Right lobe of liver (tissue), 6 donors: ENCODE data around the gene CPO. TPM values are rescaled to one million over a fixed set of nuclear protein-coding genes. Genes with fewer than 3 reads are reported as not detected.

Experiments
- ATAC-seq, 4 donors: fragments of 200-7000 bp; cut with Tn5 transposase; one replicate each; pipeline ENCODE4 v1.9.1; 2020; ENCODE audit warnings: mild to moderate bottlenecking in 4 of 4, moderate library complexity in 4 of 4
- DNase-seq, 3 donors: peaks; one replicate each; pipeline ENCODE4 v3.0.0-alpha.2; 2020
- H3K27ac ChIP-seq, 3 donors: fragments of 200-600 bp; one replicate each; pipeline ENCODE4 v1.8.0; 2022
- H3K27me3 ChIP-seq, 2 donors: fragments of 200-600 bp; one replicate each; pipeline ENCODE4 v1.8.0; 2022
- H3K36me3 ChIP-seq, 4 donors: fragments of 200-600 bp; sonication (generic) in 1 of 4; one replicate each; pipeline versions ENCODE4 v1.5.1 to v1.8.0; 2017 to 2022; ENCODE audit warnings: control low read depth in 1 of 4
- H3K4me1 ChIP-seq, 4 donors: fragments of 200-600 bp; sonication (generic) in 1 of 4; one replicate each; pipeline versions ENCODE4 v1.5.1 to v1.8.0; 2017 to 2022; ENCODE audit warnings: control low read depth in 1 of 4
- H3K4me3 ChIP-seq, 3 donors: fragments of 200-600 bp; one replicate each; pipeline ENCODE4 v1.8.0; 2022
- H3K9me3 ChIP-seq, 4 donors: fragments of 200-600 bp; sonication (generic) in 1 of 4; one replicate each; pipeline versions ENCODE4 v1.5.1 to v1.8.0; 2017 to 2022; ENCODE audit warnings: control low read depth in 1 of 4
- POLR2A ChIP-seq: fragments of 450-650 bp; IDR thresholded peaks from one replicate; pipeline ENCODE4 v1.6.1; 2017; ENCODE audit warnings: antibody characterized with exemption, mild to moderate bottlenecking
- WGBS: methylation state at CpG from one replicate; pipeline ENCODE4 v1.1.6; 2018; ENCODE audit warnings: low coverage, low lambda C conversion rate; ENCODE audit not compliant: insufficient coverage; ENCODE audit errors: missing lambda C conversion rate; 5-methylcytosine and 5-hydroxymethylcytosine counted together
- intact Hi-C, 2 donors: fragments of 100-400 bp; cut with DNase I; formaldehyde crosslinking; loops; one replicate each; pipeline versions ENCODE4 v1.11.2 to v1.14.1; 2022
- long read RNA-seq: library from polyadenylated mRNA; unstranded; transcript quantifications from one replicate; pipeline ENCODE4 v2.0.0, GENCODE V29; 2019
- total RNA-seq, 6 experiments: library from RNA; depleted of rRNA in 2 of 6; stranded (reverse); fragments of >200 nt in 2 of 6; fragmentation: NEBNext Ultra II Directional in 3 of 6; extraction: Animal tissue kit (Norgen Biotek cat#: 25700) in 3 of 6; gene quantifications; one replicate each; pipeline versions ENCODE4 v1.1.0 to v1.2.4, GENCODE V29; 2016 to 2023
- TF ChIP-seq, protein P1 (sequence below), 4 donors: fragments of 200-600 bp in 3 of 4; fragments of 450-650 bp in 1 of 4; IDR thresholded peaks; one replicate each; pipeline versions ENCODE4 v1.5.1 to v1.8.0; 2016 to 2022; ENCODE audit warnings: antibody characterized with exemption in 4 of 4, mild to moderate bottlenecking in 2 of 4
- donor health status: DM: no; HTN: yes; CAD: no.
- donor health status: DM: no; HTN: no; CAD: no.
- donor health status: DM: no; HTN: no; CAD: no.
- donor health status: DM: no; HTN: yes; CAD: no.
- donor health status: DM: no; HTN: yes; CAD: no.

CPO gene, protein sequence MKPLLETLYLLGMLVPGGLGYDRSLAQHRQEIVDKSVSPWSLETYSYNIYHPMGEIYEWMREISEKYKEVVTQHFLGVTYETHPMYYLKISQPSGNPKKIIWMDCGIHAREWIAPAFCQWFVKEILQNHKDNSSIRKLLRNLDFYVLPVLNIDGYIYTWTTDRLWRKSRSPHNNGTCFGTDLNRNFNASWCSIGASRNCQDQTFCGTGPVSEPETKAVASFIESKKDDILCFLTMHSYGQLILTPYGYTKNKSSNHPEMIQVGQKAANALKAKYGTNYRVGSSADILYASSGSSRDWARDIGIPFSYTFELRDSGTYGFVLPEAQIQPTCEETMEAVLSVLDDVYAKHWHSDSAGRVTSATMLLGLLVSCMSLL
- total RNA-seq = under 1 TPM in 4 of 6 experiments, not detected in 2; 0.22 to 0.46 (median 0.34) TPM
- long read RNA-seq = 0 reads

- DNase-seq (no peak), ATAC-seq (no peak)
- TF ChIP-seq, protein P1, sequence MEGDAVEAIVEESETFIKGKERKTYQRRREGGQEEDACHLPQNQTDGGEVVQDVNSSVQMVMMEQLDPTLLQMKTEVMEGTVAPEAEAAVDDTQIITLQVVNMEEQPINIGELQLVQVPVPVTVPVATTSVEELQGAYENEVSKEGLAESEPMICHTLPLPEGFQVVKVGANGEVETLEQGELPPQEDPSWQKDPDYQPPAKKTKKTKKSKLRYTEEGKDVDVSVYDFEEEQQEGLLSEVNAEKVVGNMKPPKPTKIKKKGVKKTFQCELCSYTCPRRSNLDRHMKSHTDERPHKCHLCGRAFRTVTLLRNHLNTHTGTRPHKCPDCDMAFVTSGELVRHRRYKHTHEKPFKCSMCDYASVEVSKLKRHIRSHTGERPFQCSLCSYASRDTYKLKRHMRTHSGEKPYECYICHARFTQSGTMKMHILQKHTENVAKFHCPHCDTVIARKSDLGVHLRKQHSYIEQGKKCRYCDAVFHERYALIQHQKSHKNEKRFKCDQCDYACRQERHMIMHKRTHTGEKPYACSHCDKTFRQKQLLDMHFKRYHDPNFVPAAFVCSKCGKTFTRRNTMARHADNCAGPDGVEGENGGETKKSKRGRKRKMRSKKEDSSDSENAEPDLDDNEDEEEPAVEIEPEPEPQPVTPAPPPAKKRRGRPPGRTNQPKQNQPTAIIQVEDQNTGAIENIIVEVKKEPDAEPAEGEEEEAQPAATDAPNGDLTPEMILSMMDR (IDR thresholded peaks at IDR 0.05) = no peak
- TF ChIP-seq POLR2A = no peak
- 90% methylated on average over 2 of the region's 2 CpGs for WGBS
- no peaks in the 10 kb centered on the region for H3K27me3 ChIP-seq
- H3K36me3 ChIP-seq = no peaks in the 10 kb centered on the region
- intact Hi-C loops = no loop called here
- H3K9me3 ChIP-seq = no peaks in the 10 kb centered on the region
- H3K27ac ChIP-seq = no peak within 1 kb of the TSS
- H3K4me1 ChIP-seq = no peaks in the 10 kb centered on the region
- H3K4me3 ChIP-seq = no peak within 1 kb of the TSS
Observed at GRCh38 chr2:206939340-206939739, at the start of gene CPO. TSS of gene CPO (plus strand) at chr2:206939518. CDS start at chr2:206939600, 82 bp downstream.

DNA sequence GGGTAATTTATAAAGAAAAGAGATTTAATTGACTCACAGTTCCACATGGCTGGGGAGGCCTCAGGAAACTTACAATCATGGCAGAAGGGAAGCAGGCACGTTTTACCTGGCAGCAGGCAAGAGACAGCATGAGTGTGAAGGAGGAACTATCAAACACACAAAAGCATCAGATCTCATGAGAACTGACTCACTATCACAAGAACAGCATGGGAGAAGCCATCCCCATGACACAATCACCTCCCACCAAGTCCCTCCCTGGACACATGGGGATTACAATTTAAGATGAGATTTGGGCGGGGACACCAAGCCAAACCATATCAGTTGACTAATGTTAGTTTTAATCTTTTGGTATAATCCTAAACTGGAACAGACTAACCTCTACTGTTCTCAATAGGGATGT lies 49.1 kb upstream of the CPO start:
- Histone ChIP-seq H3K27me3 (no peaks in the 10 kb centered on the region), H3K4me1 (no peaks in the 10 kb centered on the region), H3K36me3 (no peaks in the 10 kb centered on the region), H3K9me3 (no peaks in the 10 kb centered on the region), H3K27ac (no peak overlapping the region), H3K4me3 (no peak overlapping the region)
- ATAC-seq (no peak), DNase-seq (no peak)
- WGBS = 11% methylated on average over 1 of the region's 2 CpGs
- intact Hi-C loops = no loop called here
- TF ChIP-seq POLR2A = no peak
- TF ChIP-seq, protein P1 (IDR thresholded peaks at IDR 0.05) = no peak

DNA sequence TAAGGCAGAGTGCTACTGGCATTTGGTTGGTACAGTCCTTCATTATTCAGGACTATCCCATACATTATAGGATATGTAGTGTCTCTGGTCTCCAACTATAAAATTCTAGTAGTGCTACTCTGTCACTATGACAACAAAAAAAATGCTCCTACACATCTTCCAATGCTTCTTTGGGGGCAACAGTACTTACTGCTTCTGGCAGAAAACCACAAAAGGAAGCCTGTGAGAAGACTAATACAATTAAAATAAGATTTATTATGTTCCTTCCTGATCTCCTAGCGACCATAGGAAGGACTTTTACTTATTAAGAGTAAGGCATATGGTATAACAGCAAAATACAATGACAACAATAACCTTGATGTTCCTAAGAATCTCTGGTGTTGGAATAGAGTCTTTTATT lies 48.4 kb upstream of the CPO start:
- Histone ChIP-seq H3K27me3 (no peaks in the 10 kb centered on the region), H3K27ac (no peak overlapping the region), H3K36me3 (no peaks in the 10 kb centered on the region), H3K4me1 (no peaks in the 10 kb centered on the region), H3K9me3 (no peaks in the 10 kb centered on the region), H3K4me3 (no peak overlapping the region)
- 20% methylated on average over 1 of the region's 1 CpG for whole genome bisulfite sequencing
- no peak for DNase-seq
- ATAC-seq = no peak
- intact Hi-C loops = no loop called here
- TF ChIP-seq, protein P1 (IDR thresholded peaks at IDR 0.05) = no peak
- TF ChIP-seq POLR2A = no peak

GRCh38 chr2:206915121-206915520 lies 24.2 kb upstream of the CPO start:
- Histone ChIP-seq H3K4me1 (no peaks in the 10 kb centered on the region), H3K27ac (no peak overlapping the region), H3K27me3 (no peaks in the 10 kb centered on the region), H3K4me3 (no peak overlapping the region), H3K36me3 (no peaks in the 10 kb centered on the region), H3K9me3 (no peaks in the 10 kb centered on the region)
- DNase-seq (no peak), ATAC-seq (peak in 1 of 4 donors; percentile 39)
- intact Hi-C loops = no loop called here
- TF ChIP-seq, protein P1 (IDR thresholded peaks at IDR 0.05) = no peak
- TF ChIP-seq POLR2A = no peak
- 42% methylated on average over 1 of the region's 1 CpG for WGBS
